BE2C (cell line): ENCODE results near the gene WNT2.

Source experiments
- DNase-seq: peaks from one replicate; pipeline ENCODE4 v3.0.0-alpha.2; 2020
- H3K27me3 ChIP-seq: fragments of 250-450 bp; sonication (Bioruptor Pico); 2 replicates; pipeline ENCODE4 v1.5.1; 2020; ENCODE audit warnings: mild to moderate bottlenecking
- H3K36me3 ChIP-seq: fragments of 250-450 bp; sonication (Bioruptor Pico); 2 replicates; pipeline ENCODE4 v1.5.1; 2020; ENCODE audit warnings: mild to moderate bottlenecking
- H3K4me1 ChIP-seq: fragments of 250-450 bp; sonication (Bioruptor Pico); 2 replicates; pipeline ENCODE4 v1.5.1; 2020
- H3K4me3 ChIP-seq: 2 replicates; pipeline ENCODE4 v1.5.1; 2011; ENCODE audit warnings: low read depth, low read length
- H3K9me3 ChIP-seq: fragments of 250-450 bp; sonication (Bioruptor Pico); 2 replicates; pipeline ENCODE4 v1.5.1; 2020
- TF ChIP-seq, protein P1 (sequence below): IDR thresholded peaks from 2 replicates; pipeline ENCODE4 v1.5.1; 2012; ENCODE audit warnings: mild to moderate bottlenecking, low read depth, low read length

The WNT2 gene

DNA sequence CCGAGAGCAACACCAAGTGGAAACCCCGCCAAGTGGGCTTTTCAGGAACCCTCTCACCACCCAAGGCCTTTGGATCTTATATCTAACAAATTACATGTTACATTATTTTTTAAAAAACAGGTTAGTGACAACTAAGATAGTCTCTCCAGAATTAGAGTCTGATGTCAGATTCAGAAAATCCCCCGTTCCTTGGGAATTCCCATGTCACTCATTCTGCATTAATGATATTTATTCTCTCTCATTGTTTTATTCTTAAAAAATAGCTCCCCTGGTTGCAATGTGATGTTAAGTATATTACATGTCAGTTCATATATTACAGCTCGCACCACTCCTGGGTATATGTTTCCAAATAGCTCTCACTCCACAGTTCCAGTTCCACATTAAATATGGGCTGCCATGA, 81.8 kb downstream of the WNT2 start:
- Histone ChIP-seq H3K27me3 (no peaks in the 10 kb centered on the region; the same call in 1 of the 2 replicates), H3K4me1 (no peaks in the 10 kb centered on the region), H3K9me3 (no peaks in the 10 kb centered on the region), H3K36me3 (no peaks in the 10 kb centered on the region), H3K4me3 (no peak overlapping the region)
- DNase-seq = no peak
- TF ChIP-seq, protein P1, sequence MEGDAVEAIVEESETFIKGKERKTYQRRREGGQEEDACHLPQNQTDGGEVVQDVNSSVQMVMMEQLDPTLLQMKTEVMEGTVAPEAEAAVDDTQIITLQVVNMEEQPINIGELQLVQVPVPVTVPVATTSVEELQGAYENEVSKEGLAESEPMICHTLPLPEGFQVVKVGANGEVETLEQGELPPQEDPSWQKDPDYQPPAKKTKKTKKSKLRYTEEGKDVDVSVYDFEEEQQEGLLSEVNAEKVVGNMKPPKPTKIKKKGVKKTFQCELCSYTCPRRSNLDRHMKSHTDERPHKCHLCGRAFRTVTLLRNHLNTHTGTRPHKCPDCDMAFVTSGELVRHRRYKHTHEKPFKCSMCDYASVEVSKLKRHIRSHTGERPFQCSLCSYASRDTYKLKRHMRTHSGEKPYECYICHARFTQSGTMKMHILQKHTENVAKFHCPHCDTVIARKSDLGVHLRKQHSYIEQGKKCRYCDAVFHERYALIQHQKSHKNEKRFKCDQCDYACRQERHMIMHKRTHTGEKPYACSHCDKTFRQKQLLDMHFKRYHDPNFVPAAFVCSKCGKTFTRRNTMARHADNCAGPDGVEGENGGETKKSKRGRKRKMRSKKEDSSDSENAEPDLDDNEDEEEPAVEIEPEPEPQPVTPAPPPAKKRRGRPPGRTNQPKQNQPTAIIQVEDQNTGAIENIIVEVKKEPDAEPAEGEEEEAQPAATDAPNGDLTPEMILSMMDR = no peak

GRCh38 chr7:117238937-117239336, 83.9 kb downstream of the WNT2 start:
- no peaks in the 10 kb centered on the region for H3K4me1 ChIP-seq
- no peaks in the 10 kb centered on the region; the same call in 1 of the 2 replicates for H3K27me3 ChIP-seq
- H3K9me3 ChIP-seq = no peaks in the 10 kb centered on the region
- no peak for DNase-seq
- no peak overlapping the region for H3K4me3 ChIP-seq
- TF ChIP-seq, protein P1 = no peak
- no peaks in the 10 kb centered on the region for H3K36me3 ChIP-seq

- H3K4me3 ChIP-seq = no peak overlapping the region
- H3K27me3 ChIP-seq = no peaks in the 10 kb centered on the region; the same call in 1 of the 2 replicates
- no peaks in the 10 kb centered on the region for H3K4me1 ChIP-seq
- no peaks in the 10 kb centered on the region for H3K36me3 ChIP-seq
- TF ChIP-seq, protein P1 = no peak
- no peaks in the 10 kb centered on the region for H3K9me3 ChIP-seq
- no peak for DNase-seq
Observed at GRCh38 chr7:117238472-117238871, 84.4 kb downstream of the WNT2 start.

DNA sequence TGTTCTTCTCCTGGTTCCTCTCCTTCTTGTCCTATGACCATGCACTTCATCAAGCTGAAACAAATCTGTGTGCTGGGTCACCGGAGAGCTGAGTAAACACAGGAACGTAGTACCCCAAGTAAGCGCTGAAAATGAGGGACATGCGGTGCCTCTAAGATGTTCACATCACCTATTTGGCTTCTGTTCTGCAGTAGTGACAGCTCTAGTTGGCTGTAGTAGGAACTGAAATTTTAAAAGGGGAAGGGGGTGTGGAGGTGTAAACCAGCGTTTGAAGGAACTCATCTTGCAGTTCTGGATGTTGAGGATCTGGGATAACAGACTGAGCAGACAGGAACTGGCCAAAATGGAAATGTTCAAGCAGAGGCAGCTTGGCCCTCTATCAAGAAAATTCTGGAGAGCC, 85.2 kb downstream of the WNT2 start:
- Histone ChIP-seq H3K27me3 (no peaks in the 10 kb centered on the region; the same call in 1 of the 2 replicates), H3K9me3 (no peaks in the 10 kb centered on the region), H3K4me1 (no peaks in the 10 kb centered on the region), H3K4me3 (no peak overlapping the region), H3K36me3 (no peaks in the 10 kb centered on the region)
- TF ChIP-seq, protein P1 = no peak
- no peak for DNase-seq

- no peaks in the 10 kb centered on the region; the same call in 1 of the 2 replicates for H3K36me3 ChIP-seq
- no peak overlapping the region for H3K4me3 ChIP-seq
- H3K9me3 ChIP-seq = no peaks in the 10 kb centered on the region
- TF ChIP-seq, protein P1 = no peak
- H3K4me1 ChIP-seq = no peaks in the 10 kb centered on the region
- H3K27me3 ChIP-seq = no peaks in the 10 kb centered on the region
- DNase-seq = no peak
Observed at GRCh38 chr7:117231047-117231359, 91.9 kb downstream of the WNT2 start.

- H3K9me3 ChIP-seq = no peaks in the 10 kb centered on the region
- DNase-seq = no peak
- H3K27me3 ChIP-seq = no peaks in the 10 kb centered on the region
- no peaks in the 10 kb centered on the region for H3K4me1 ChIP-seq
- no peaks in the 10 kb centered on the region; the same call in 1 of the 2 replicates for H3K36me3 ChIP-seq
- no peak overlapping the region for H3K4me3 ChIP-seq
- TF ChIP-seq, protein P1 = no peak
Observed at GRCh38 chr7:117230276-117231046, 92.4 kb downstream of the WNT2 start.
